Keratinocyte (primary cell): Measurements from ENCODE around the gene PRXL2B. TPM values are rescaled to one million over a fixed set of nuclear protein-coding genes. Genes with fewer than 3 reads are reported as not detected.

Source experiments
- DNase-seq: peaks from one replicate; pipeline ENCODE4 v3.0.0-alpha.2; 2011; ENCODE audit warnings: low read depth, missing footprints, low spot score
- FAIRE-seq: peaks from 2 replicates; lab custom pipeline; 2011; peaks lifted over from hg19 to GRCh38; lab: Jason Lieb, UNC
- H2AFZ ChIP-seq: 2 replicates; pipeline ENCODE4 v1.6.0; 2012; ENCODE audit warnings: low read length, control low read depth, inconsistent platforms; ENCODE audit not compliant: control insufficient read depth
- H3K27ac ChIP-seq: 2 replicates; pipeline ENCODE4 v1.5.1; 2011; ENCODE audit warnings: low read length; ENCODE audit not compliant: control insufficient read depth, insufficient read depth
- H3K27me3 ChIP-seq: 3 replicates; pipeline ENCODE4 v1.6.0; 2011; ENCODE audit warnings: low read length; ENCODE audit not compliant: control insufficient read depth, insufficient read depth; ENCODE audit errors: extremely low read depth
- H3K36me3 ChIP-seq, 2 experiments: 2 replicates in 1 of 2; 3 replicates in 1 of 2; pipeline ENCODE4 v1.5.1; 2011; ENCODE audit warnings: low read length in 2 of 2, mild to moderate bottlenecking in 1 of 2; ENCODE audit not compliant: control insufficient read depth in 2 of 2, insufficient read depth in 2 of 2; ENCODE audit errors: extremely low read depth in 1 of 2
- H3K4me1 ChIP-seq: 3 replicates; pipeline ENCODE4 v1.5.1; 2011; ENCODE audit warnings: low read length; ENCODE audit not compliant: control insufficient read depth, insufficient read depth; ENCODE audit errors: extremely low read depth
- H3K4me2 ChIP-seq: 3 replicates; pipeline ENCODE4 v1.6.0; 2011; ENCODE audit warnings: low read depth, low read length; ENCODE audit not compliant: control insufficient read depth, insufficient read depth; ENCODE audit errors: extremely low read depth
- H3K4me3 ChIP-seq, 3 experiments: fragments of 200-600 bp in 1 of 3; sonication (generic) in 1 of 3; 2 replicates in 2 of 3; 3 replicates in 1 of 3; pipeline ENCODE4 v1.5.1; 2011 to 2016; ENCODE audit warnings: low read length in 3 of 3, mild to moderate bottlenecking in 3 of 3, control low read depth in 2 of 3, inconsistent platforms in 1 of 3, low read depth in 1 of 3, mixed read lengths in 1 of 3, mixed run types in 1 of 3, moderate library complexity in 1 of 3; ENCODE audit not compliant: control insufficient read depth in 2 of 3, insufficient read depth in 2 of 3; ENCODE audit errors: extremely low read depth in 1 of 3
- H3K79me2 ChIP-seq: 2 replicates; pipeline ENCODE4 v1.6.0; 2012; ENCODE audit warnings: low read length; ENCODE audit not compliant: control insufficient read depth, insufficient read depth
- H3K9ac ChIP-seq: 3 replicates; pipeline ENCODE4 v1.6.0; 2011; ENCODE audit warnings: low read length; ENCODE audit not compliant: control insufficient read depth, insufficient read depth; ENCODE audit errors: extremely low read depth
- H3K9me1 ChIP-seq: 3 replicates; pipeline ENCODE4 v1.6.0; 2011; ENCODE audit warnings: low read length; ENCODE audit not compliant: control insufficient read depth, insufficient read depth; ENCODE audit errors: extremely low read depth
- H3K9me3 ChIP-seq: 2 replicates; pipeline ENCODE4 v1.5.1; 2012; ENCODE audit warnings: low read depth, low read length; ENCODE audit not compliant: control insufficient read depth
- H4K20me1 ChIP-seq: 3 replicates; pipeline ENCODE4 v1.6.0; 2011; ENCODE audit warnings: low read length; ENCODE audit not compliant: control insufficient read depth, insufficient read depth; ENCODE audit errors: extremely low read depth
- CTCF ChIP-seq, 3 experiments: IDR thresholded peaks in 1 of 3; conservative IDR thresholded peaks in 1 of 3; optimal IDR thresholded peaks in 1 of 3; 2 replicates in 2 of 3; 3 replicates in 1 of 3; pipeline versions ENCODE3 to v1.5.1; 2011; ENCODE audit warnings: low read length in 3 of 3, mild to moderate bottlenecking in 3 of 3, moderate library complexity in 2 of 3, control low read depth in 1 of 3, inconsistent platforms in 1 of 3; ENCODE audit not compliant: insufficient read depth in 2 of 3; ENCODE audit errors: extremely low read depth in 1 of 3
- EZH2 ChIP-seq: IDR thresholded peaks from one replicate; pipeline ENCODE4 v1.6.1; 2012; ENCODE audit warnings: inconsistent platforms, mild to moderate bottlenecking, low read length, moderate library complexity
- dilution Hi-C: fragments of 300-500 bp; cut with MboI; formaldehyde crosslinking; loops from one replicate; pipeline ENCODE4 v1.7.0; 2020; ENCODE audit warnings: low sequenced_read_pairs; ENCODE audit not compliant: extremely low pct_ligation_motif_present
- polyA plus RNA-seq, 5 experiments: library from polyadenylated mRNA; depleted of rRNA in 3 of 5; stranded (reverse) in 3 of 5; stranded (forward) in 1 of 5; unstranded in 1 of 5; fragments of >200 nt; gene quantifications; 1 replicate in 1 of 5; 2 replicates in 3 of 5; 3 replicates in 1 of 5; pipeline versions ENCODE4 v1.2.1 to v1.2.3, GENCODE V29; 2011 to 2012; ENCODE audit warnings: missing spikeins in 2 of 5, low read depth in 1 of 5, low replicate concordance in 1 of 5

Gene PRXL2B
- polyA plus RNA-seq, 1 donor (not counting 4 experiments of a cell fraction or from before 2014, with no cell fraction given): 11.4 TPM

GRCh38 chr1:2601721-2602303, 15.2 kb downstream of the PRXL2B start:
- H3K9me3 ChIP-seq: no peaks in the 10 kb centered on the region
- no peak overlapping the region for H3K4me2 ChIP-seq
- H3K79me2 ChIP-seq: no peaks in the 10 kb centered on the region
- H3K4me1 ChIP-seq: no peaks in the 10 kb centered on the region
- FAIRE-seq: no peak
- no peak overlapping the region for H3K9ac ChIP-seq
- no peak overlapping the region for H3K27ac ChIP-seq
- no peak for DNase-seq
- no peaks in the 10 kb centered on the region for H4K20me1 ChIP-seq
- dilution Hi-C loops: no loop called here
- no peaks in the 10 kb centered on the region for H3K36me3 ChIP-seq
- no peak for TF ChIP-seq EZH2
- TF ChIP-seq CTCF (optimal IDR thresholded peaks at IDR 0.05 in 1 of 3, IDR thresholded peaks at IDR 0.05 in 1 of 3, conservative IDR thresholded peaks at IDR 0.05 in 1 of 3; ENCODE audit: extremely low read depth in 1 of 3, insufficient read depth in 2 of 3, low read length in 3 of 3): no peak
- H2AFZ ChIP-seq: no peak overlapping the region
- H3K9me1 ChIP-seq: no peaks in the 10 kb centered on the region
- H3K4me3 ChIP-seq: no peak overlapping the region
- no peaks in the 10 kb centered on the region for H3K27me3 ChIP-seq

- FAIRE-seq (no peak), DNase-seq (no peak)
- no peak overlapping the region for H3K27ac ChIP-seq
- no peaks in the 10 kb centered on the region for H3K79me2 ChIP-seq
- H3K4me2 ChIP-seq: no peak overlapping the region
- no peak overlapping the region for H3K9ac ChIP-seq
- no peaks in the 10 kb centered on the region for H3K36me3 ChIP-seq
- dilution Hi-C loops: no loop called here
- no peak overlapping the region for H3K4me3 ChIP-seq
- H3K9me1 ChIP-seq: no peaks in the 10 kb centered on the region
- H3K27me3 ChIP-seq: no peaks in the 10 kb centered on the region
- H4K20me1 ChIP-seq: no peaks in the 10 kb centered on the region
- no peak for TF ChIP-seq CTCF (optimal IDR thresholded peaks at IDR 0.05 in 1 of 3, IDR thresholded peaks at IDR 0.05 in 1 of 3, conservative IDR thresholded peaks at IDR 0.05 in 1 of 3; ENCODE audit: extremely low read depth in 1 of 3, insufficient read depth in 2 of 3, low read length in 3 of 3)
- no peak for TF ChIP-seq EZH2
- no peaks in the 10 kb centered on the region for H3K9me3 ChIP-seq
- H2AFZ ChIP-seq: no peak overlapping the region
- no peaks in the 10 kb centered on the region for H3K4me1 ChIP-seq
Observed at GRCh38 chr1:2602311-2602835, 15.8 kb downstream of the PRXL2B start.
